ENCODE results near the gene UBXN7. TPM values are rescaled to one million over a fixed set of nuclear protein-coding genes. Genes with fewer than 3 reads are reported as not detected.

The UBXN7 gene
- polyA plus RNA-seq, 1 of the 3 experiments (the other 2 are of a cell fraction): 6.4 TPM

DNA sequence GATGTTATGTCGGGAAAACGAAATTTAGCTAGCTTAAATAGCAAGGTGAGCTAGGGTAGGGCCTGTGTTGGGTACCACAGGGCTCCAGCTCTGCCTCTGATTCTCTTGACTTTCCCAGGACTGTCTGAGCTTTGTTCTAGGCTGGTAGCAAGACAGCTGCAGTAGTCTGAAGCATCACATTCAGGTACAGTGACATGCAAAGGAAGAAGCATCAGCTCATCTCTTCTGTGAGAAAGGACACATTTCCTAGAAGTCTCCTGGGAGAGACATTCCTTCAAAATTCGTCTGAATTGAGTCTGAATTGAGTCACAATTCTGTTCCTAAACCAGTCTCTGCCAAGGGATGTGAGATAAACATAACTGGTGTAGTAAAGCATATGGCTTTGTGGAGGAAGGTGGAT is 8.5 kb upstream of the UBXN7 start:
- Histone ChIP-seq H3K27ac (ENCODE audit: low read depth in 2 of 2, low read length in 1 of 2) (peak overlapping the region in 1 of 2 experiments; percentile 60; a peak in 1 of 4 replicates), H3K79me2 (ENCODE audit: insufficient read depth) (no peaks in the 10 kb centered on the region; the same call in 1 of the 2 replicates), H3K9ac (no peak overlapping the region), H3K9me3 (no peaks in the 10 kb centered on the region), H3K36me3 (replicated peaks in 1 of 2; ENCODE audit: control insufficient read depth in 1 of 2, insufficient read depth in 2 of 2, low read length in 1 of 2) (no peaks in the 10 kb centered on the region), H4K20me1 (ENCODE audit: insufficient read depth) (no peaks in the 10 kb centered on the region), H3K27me3 (ENCODE audit: insufficient read depth) (no peaks in the 10 kb centered on the region), H3F3A (replicated peaks; ENCODE audit: insufficient read depth) (peaks cover 34% of the 10 kb centered on the region), H2AFZ (ENCODE audit: low read depth) (no peak overlapping the region), H3K9me2 (no peaks in the 10 kb centered on the region), H3K4me1 (ENCODE audit: control insufficient read depth in 1 of 2, insufficient read depth in 2 of 2, low read depth in 1 of 2, low read length in 1 of 2) (peaks cover 4 to 13% of the 10 kb centered on the region in 2 experiments; a peak in 2 of 4 replicates), H3K4me3 (ENCODE audit: low read depth in 2 of 2, low read length in 1 of 2) (no peak overlapping the region), H3K4me2 (no peak overlapping the region)
- 68% methylated on average over 3 of the region's 3 CpGs for WGBS (ENCODE audit: low lambda C conversion rate)
- TF ChIP-seq TCF12 (IDR thresholded peaks at IDR 0.05) (no peak), EP300 (IDR thresholded peaks at IDR 0.05; ENCODE audit: borderline replicate concordance in 1 of 2, low read depth in 1 of 2, low read length in 1 of 2) (no peak), FOXM1 (IDR thresholded peaks at IDR 0.05; ENCODE audit: low read depth) (no peak), YY1 (IDR thresholded peaks at IDR 0.05; ENCODE audit: low read depth) (no peak), NFIC (IDR thresholded peaks at IDR 0.05; ENCODE audit: borderline replicate concordance) (no peak), JUND (IDR thresholded peaks at IDR 0.05) (no peak)
- CTCF ChIA-PET: interaction anchor here (1.1 to 1.4 kb wide), 2 partner anchors 25 to 187 kb away, joined by 3 read pairs; no protein-coding TSS in a partner anchor
- no peak for DNase-seq
- POLR2A ChIA-PET: interaction anchor here (1.1 kb wide), 1 partner anchor 8 kb away, joined by 3 read pairs; the partner anchor contains the start of gene UBXN7

DNA sequence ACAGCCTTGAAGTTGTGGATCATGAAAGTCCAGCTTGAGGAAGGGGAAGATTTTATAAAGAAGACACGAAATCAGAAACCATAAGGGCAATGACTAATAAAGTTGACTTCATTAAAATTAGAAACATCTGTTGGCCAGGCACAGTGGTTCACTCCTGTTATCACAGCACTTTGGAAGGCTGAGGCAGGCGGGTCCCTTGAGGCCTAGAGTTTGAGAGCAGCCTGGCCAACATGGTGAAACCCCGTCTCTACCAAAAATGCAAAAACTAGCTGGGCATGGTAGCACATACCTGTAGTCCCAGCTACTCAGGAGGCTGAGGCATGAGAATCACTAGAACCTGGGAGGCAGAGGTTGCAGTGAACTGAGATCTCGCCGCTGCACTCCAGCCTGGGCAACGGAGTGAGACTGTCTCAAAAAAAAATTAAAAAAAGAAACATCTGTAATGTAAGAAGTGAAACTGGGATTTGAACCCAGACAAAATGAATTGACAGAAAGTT is 7.9 kb upstream of the UBXN7 start:
- ChIA-PET CTCF (interaction anchor here (1.1 to 1.4 kb wide), 3 partner anchors 25 to 186 kb away, joined by 3 read pairs; no protein-coding TSS in a partner anchor), POLR2A (interaction anchor here (1.1 kb wide), 1 partner anchor 8 kb away, joined by 3 read pairs; the partner anchor contains the start of gene UBXN7)
- Histone ChIP-seq H3K9me3 (no peaks in the 10 kb centered on the region), H3K79me2 (ENCODE audit: insufficient read depth) (no peaks in the 10 kb centered on the region; the same call in 1 of the 2 replicates), H3K36me3 (replicated peaks in 1 of 2; ENCODE audit: control insufficient read depth in 1 of 2, insufficient read depth in 2 of 2, low read length in 1 of 2) (no peaks in the 10 kb centered on the region), H3K4me1 (ENCODE audit: control insufficient read depth in 1 of 2, insufficient read depth in 2 of 2, low read depth in 1 of 2, low read length in 1 of 2) (peaks cover 4 to 13% of the 10 kb centered on the region in 2 experiments; a peak in 2 of 4 replicates), H2AFZ (ENCODE audit: low read depth) (peak overlapping the region; percentile 17; the same call in 1 of the 2 replicates), H4K20me1 (ENCODE audit: insufficient read depth) (no peaks in the 10 kb centered on the region), H3K27me3 (ENCODE audit: insufficient read depth) (no peaks in the 10 kb centered on the region), H3K4me2 (peak overlapping the region; percentile 39; the same call in 1 of the 2 replicates), H3F3A (replicated peaks; ENCODE audit: insufficient read depth) (peaks cover 34% of the 10 kb centered on the region), H3K9ac (no peak overlapping the region), H3K27ac (ENCODE audit: low read depth in 2 of 2, low read length in 1 of 2) (peak overlapping the region in 1 of 2 experiments; percentile 60; a peak in 2 of 4 replicates), H3K9me2 (no peaks in the 10 kb centered on the region), H3K4me3 (ENCODE audit: low read depth in 2 of 2, low read length in 1 of 2) (no peak overlapping the region)
- no peak for DNase-seq
- 67% methylated on average over 6 of the region's 6 CpGs for WGBS (ENCODE audit: low lambda C conversion rate)
- TF ChIP-seq MEF2A (IDR thresholded peaks at IDR 0.05; ENCODE audit: borderline replicate concordance, low read depth): no peak
- no peak for TF ChIP-seq FOXJ3 (CRISPR knock-in tag; IDR thresholded peaks at IDR 0.05)
- TF ChIP-seq, protein P1, sequence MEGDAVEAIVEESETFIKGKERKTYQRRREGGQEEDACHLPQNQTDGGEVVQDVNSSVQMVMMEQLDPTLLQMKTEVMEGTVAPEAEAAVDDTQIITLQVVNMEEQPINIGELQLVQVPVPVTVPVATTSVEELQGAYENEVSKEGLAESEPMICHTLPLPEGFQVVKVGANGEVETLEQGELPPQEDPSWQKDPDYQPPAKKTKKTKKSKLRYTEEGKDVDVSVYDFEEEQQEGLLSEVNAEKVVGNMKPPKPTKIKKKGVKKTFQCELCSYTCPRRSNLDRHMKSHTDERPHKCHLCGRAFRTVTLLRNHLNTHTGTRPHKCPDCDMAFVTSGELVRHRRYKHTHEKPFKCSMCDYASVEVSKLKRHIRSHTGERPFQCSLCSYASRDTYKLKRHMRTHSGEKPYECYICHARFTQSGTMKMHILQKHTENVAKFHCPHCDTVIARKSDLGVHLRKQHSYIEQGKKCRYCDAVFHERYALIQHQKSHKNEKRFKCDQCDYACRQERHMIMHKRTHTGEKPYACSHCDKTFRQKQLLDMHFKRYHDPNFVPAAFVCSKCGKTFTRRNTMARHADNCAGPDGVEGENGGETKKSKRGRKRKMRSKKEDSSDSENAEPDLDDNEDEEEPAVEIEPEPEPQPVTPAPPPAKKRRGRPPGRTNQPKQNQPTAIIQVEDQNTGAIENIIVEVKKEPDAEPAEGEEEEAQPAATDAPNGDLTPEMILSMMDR (IDR thresholded peaks at IDR 0.05): no peak
- 0 out of 2 replicates have a peak, but pooled peaks have one; percentile 30 for TF ChIP-seq YY1 (IDR thresholded peaks at IDR 0.05; ENCODE audit: low read depth)
- no peak for TF ChIP-seq NRF1 (IDR thresholded peaks at IDR 0.05; ENCODE audit: low read depth, low read length)
- no peak for TF ChIP-seq TEAD4 (IDR thresholded peaks at IDR 0.05; ENCODE audit: borderline replicate concordance, insufficient read depth)
- TF ChIP-seq SMC3 (IDR thresholded peaks at IDR 0.05; ENCODE audit: low read depth, low read length): no peak
- TF ChIP-seq, protein P2, sequence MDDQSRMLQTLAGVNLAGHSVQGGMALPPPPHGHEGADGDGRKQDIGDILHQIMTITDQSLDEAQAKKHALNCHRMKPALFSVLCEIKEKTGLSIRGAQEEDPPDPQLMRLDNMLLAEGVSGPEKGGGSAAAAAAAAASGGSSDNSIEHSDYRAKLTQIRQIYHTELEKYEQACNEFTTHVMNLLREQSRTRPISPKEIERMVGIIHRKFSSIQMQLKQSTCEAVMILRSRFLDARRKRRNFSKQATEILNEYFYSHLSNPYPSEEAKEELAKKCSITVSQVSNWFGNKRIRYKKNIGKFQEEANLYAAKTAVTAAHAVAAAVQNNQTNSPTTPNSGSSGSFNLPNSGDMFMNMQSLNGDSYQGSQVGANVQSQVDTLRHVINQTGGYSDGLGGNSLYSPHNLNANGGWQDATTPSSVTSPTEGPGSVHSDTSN (IDR thresholded peaks at IDR 0.05): no peak
- no peak for TF ChIP-seq NFIC (IDR thresholded peaks at IDR 0.05; ENCODE audit: borderline replicate concordance)
- TF ChIP-seq GABPA (IDR thresholded peaks at IDR 0.05; ENCODE audit: low read depth): no peak
- no peak for TF ChIP-seq FOXM1 (IDR thresholded peaks at IDR 0.05; ENCODE audit: low read depth)
- TF ChIP-seq RCOR1 (IDR thresholded peaks at IDR 0.05; ENCODE audit: low read length): no peak
- TF ChIP-seq RFX5 (IDR thresholded peaks at IDR 0.05; ENCODE audit: low read length): no peak
- peak; percentile 97 for TF ChIP-seq TCF12 (IDR thresholded peaks at IDR 0.05)
- no peak for TF ChIP-seq EZH2phosphoT487 (IDR thresholded peaks at IDR 0.05; ENCODE audit: borderline replicate concordance, low read depth)
- no peak; the same call in 1 of the 2 replicates for TF ChIP-seq RXRA (IDR thresholded peaks at IDR 0.05; ENCODE audit: borderline replicate concordance, low read depth)
- TF ChIP-seq JUND (IDR thresholded peaks at IDR 0.05): 0 out of 2 replicates have a peak, but pooled peaks have one; percentile 37
- TF ChIP-seq SIN3A (IDR thresholded peaks at IDR 0.05; ENCODE audit: borderline replicate concordance, low read depth, low read length): no peak
- peak; percentile 68; the same call in 1 of the 2 replicates for TF ChIP-seq FOSL2 (IDR thresholded peaks at IDR 0.05; ENCODE audit: borderline replicate concordance, low read depth)
- no peak for TF ChIP-seq ELF1 (IDR thresholded peaks at IDR 0.05)
- TF ChIP-seq, protein P3, sequence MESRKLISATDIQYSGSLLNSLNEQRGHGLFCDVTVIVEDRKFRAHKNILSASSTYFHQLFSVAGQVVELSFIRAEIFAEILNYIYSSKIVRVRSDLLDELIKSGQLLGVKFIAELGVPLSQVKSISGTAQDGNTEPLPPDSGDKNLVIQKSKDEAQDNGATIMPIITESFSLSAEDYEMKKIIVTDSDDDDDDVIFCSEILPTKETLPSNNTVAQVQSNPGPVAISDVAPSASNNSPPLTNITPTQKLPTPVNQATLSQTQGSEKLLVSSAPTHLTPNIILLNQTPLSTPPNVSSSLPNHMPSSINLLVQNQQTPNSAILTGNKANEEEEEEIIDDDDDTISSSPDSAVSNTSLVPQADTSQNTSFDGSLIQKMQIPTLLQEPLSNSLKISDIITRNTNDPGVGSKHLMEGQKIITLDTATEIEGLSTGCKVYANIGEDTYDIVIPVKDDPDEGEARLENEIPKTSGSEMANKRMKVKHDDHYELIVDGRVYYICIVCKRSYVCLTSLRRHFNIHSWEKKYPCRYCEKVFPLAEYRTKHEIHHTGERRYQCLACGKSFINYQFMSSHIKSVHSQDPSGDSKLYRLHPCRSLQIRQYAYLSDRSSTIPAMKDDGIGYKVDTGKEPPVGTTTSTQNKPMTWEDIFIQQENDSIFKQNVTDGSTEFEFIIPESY (IDR thresholded peaks at IDR 0.05; ENCODE audit: borderline replicate concordance, low read depth): no peak
- no peak for TF ChIP-seq TAF1 (IDR thresholded peaks at IDR 0.05; ENCODE audit: borderline replicate concordance, low read depth, low read length)
- no peak for TF ChIP-seq GATA2 (CRISPR knock-in tag; IDR thresholded peaks at IDR 0.05)

Measured in SK-N-SH (cell line).